WTC11 (cell line): ENCODE results near the gene CFAP299. TPM values are rescaled to one million over a fixed set of nuclear protein-coding genes. Genes with fewer than 3 reads are reported as not detected.

Source experiments
- ATAC-seq: fragments of 200-7000 bp; cut with Tn5 transposase; 2 replicates; pipeline ENCODE4 v1.10.0; 2021; ENCODE audit warnings: mild to moderate bottlenecking, moderate library complexity
- CTCF ChIA-PET: fragments of 300-600 bp; sonication (Branson Sonifier 250); formaldehyde crosslinking; loops from one replicate; lab custom pipeline; 2021; ENCODE audit warnings: antibody characterized with exemption; lab: Charles Lee
- POLR2A ChIA-PET: fragments of 350-600 bp; sonication (Branson Sonifier 250); formaldehyde crosslinking; loops from one replicate; lab custom pipeline; 2021; ENCODE audit warnings: antibody characterized with exemption; lab: Charles Lee
- DNase-seq: peaks from one replicate; pipeline ENCODE4 v3.0.0; 2021; ENCODE audit warnings: low spot score
- H3K27ac Mint-ChIP-seq: 2 replicates; pipeline ENCODE4 v1.8.0; 2021; ENCODE audit warnings: mixed read lengths
- H3K27me3 Mint-ChIP-seq: 2 replicates; pipeline ENCODE4 v1.8.0; 2021; ENCODE audit warnings: low read depth, mild to moderate bottlenecking, moderate library complexity, mixed read lengths
- H3K36me3 Mint-ChIP-seq: 2 replicates; pipeline ENCODE4 v1.8.0; 2021; ENCODE audit warnings: mixed read lengths
- H3K4me1 Mint-ChIP-seq: 2 replicates; pipeline ENCODE4 v1.8.0; 2022; ENCODE audit warnings: mixed read lengths
- H3K4me3 Mint-ChIP-seq: 2 replicates; pipeline ENCODE4 v1.8.0; 2021; ENCODE audit warnings: mild to moderate bottlenecking, moderate library complexity, mixed read lengths
- H3K9me3 Mint-ChIP-seq: 2 replicates; pipeline ENCODE4 v1.8.0; 2021; ENCODE audit warnings: mixed read lengths
- CDX4 ChIP-seq: fragments of 250-450 bp; sonication (Bioruptor Pico); IDR thresholded peaks from 2 replicates; pipeline ENCODE4 v1.9.0; 2021; ENCODE audit warnings: moderate library complexity, mild to moderate bottlenecking, inconsistent platforms, borderline replicate concordance
- E2F5 ChIP-seq: sonication (generic); formaldehyde crosslinking; IDR thresholded peaks from 2 replicates; pipeline ENCODE4 v1.8.1; 2022; ENCODE audit warnings: mild to moderate bottlenecking, moderate library complexity, missing genetic modification reagents
- FOXK1 ChIP-seq: sonication (generic); formaldehyde crosslinking; IDR thresholded peaks from 2 replicates; pipeline ENCODE4 v1.8.0; 2022; ENCODE audit warnings: mild to moderate bottlenecking, moderate library complexity, missing genetic modification reagents
- FOXP4 ChIP-seq: sonication (generic); formaldehyde crosslinking; IDR thresholded peaks from 2 replicates; pipeline ENCODE4 v1.8.0; 2022; ENCODE audit warnings: mild to moderate bottlenecking, missing genetic modification reagents
- GTF2I ChIP-seq: fragments of 250-450 bp; sonication (Bioruptor Pico); conservative IDR thresholded peaks from 2 replicates; pipeline ENCODE4 v1.4.0; 2021; ENCODE audit warnings: mild to moderate bottlenecking
- JAZF1 ChIP-seq: fragments of 250-450 bp; sonication (Bioruptor Pico); IDR thresholded peaks from 2 replicates; pipeline ENCODE4 v1.9.0; 2021; ENCODE audit warnings: moderate library complexity, mild to moderate bottlenecking, inconsistent platforms
- KAT7 ChIP-seq: sonication (generic); formaldehyde crosslinking; IDR thresholded peaks from 2 replicates; pipeline ENCODE4 v1.8.1; 2023; ENCODE audit warnings: missing genetic modification reagents, mild to moderate bottlenecking, borderline replicate concordance
- MAX ChIP-seq: sonication (generic); formaldehyde crosslinking; IDR thresholded peaks from 2 replicates; pipeline ENCODE4 v1.8.0; 2022; ENCODE audit warnings: mild to moderate bottlenecking, missing genetic modification reagents
- MXD4 ChIP-seq: fragments of 250-450 bp; sonication (Bioruptor Pico); IDR thresholded peaks from 2 replicates; pipeline ENCODE4 v1.8.0; 2021; ENCODE audit warnings: mild to moderate bottlenecking, moderate library complexity, borderline replicate concordance
- TP53 ChIP-seq: sonication (generic); formaldehyde crosslinking; IDR thresholded peaks from 2 replicates; pipeline ENCODE4 v1.8.1; 2023; ENCODE audit warnings: mild to moderate bottlenecking, missing genetic modification reagents
- ZNF219 ChIP-seq: sonication (generic); formaldehyde crosslinking; IDR thresholded peaks from 2 replicates; pipeline ENCODE4 v1.8.0; 2023; ENCODE audit warnings: missing genetic modification reagents, mild to moderate bottlenecking, borderline replicate concordance
- ZNF263 ChIP-seq: sonication (generic); formaldehyde crosslinking; IDR thresholded peaks from 2 replicates; pipeline ENCODE4 v1.8.1; 2022; ENCODE audit warnings: low read depth, mild to moderate bottlenecking, moderate library complexity, missing genetic modification reagents
- ZNF317 ChIP-seq: sonication (generic); formaldehyde crosslinking; IDR thresholded peaks from 2 replicates; pipeline ENCODE4 v1.8.1; 2023; ENCODE audit warnings: low read depth, mild to moderate bottlenecking, moderate library complexity, missing genetic modification reagents, borderline replicate concordance
- ZNF396 ChIP-seq: fragments of 250-450 bp; sonication (Bioruptor Pico); IDR thresholded peaks from 2 replicates; pipeline ENCODE4 v1.8.0; 2021; ENCODE audit warnings: mild to moderate bottlenecking, moderate library complexity, borderline replicate concordance
- total RNA-seq: library from RNA; stranded (reverse); gene quantifications from 3 replicates; pipeline ENCODE4 v1.2.3, GENCODE V29; 2021
- TF ChIP-seq, protein P1 (sequence below): fragments of 250-450 bp; sonication (Bioruptor Pico); IDR thresholded peaks from 2 replicates; pipeline ENCODE4 v2.1.2; 2022; ENCODE audit warnings: mild to moderate bottlenecking, moderate library complexity
- TF ChIP-seq, protein P2 (sequence below): fragments of 200-600 bp; IDR thresholded peaks from 2 replicates; pipeline ENCODE4 v1.8.0; 2022; ENCODE audit warnings: antibody characterized with exemption
- TF ChIP-seq, protein P3 (sequence below): sonication (generic); formaldehyde crosslinking; conservative IDR thresholded peaks from 2 replicates; pipeline ENCODE4 v1.8.1; 2023; ENCODE audit warnings: mild to moderate bottlenecking, low read depth, missing genetic modification reagents, moderate library complexity
- TF ChIP-seq, protein P4 (sequence below): sonication (generic); formaldehyde crosslinking; IDR thresholded peaks from 2 replicates; pipeline ENCODE4 v1.8.1; 2023; ENCODE audit warnings: mild to moderate bottlenecking, missing genetic modification reagents, moderate library complexity

CFAP299 gene
- total RNA-seq, 1 experiment from 2014 or later, result not detected

- Mint-ChIP-seq H3K36me3 (no peaks in the 10 kb centered on the region), H3K27ac (no peak overlapping the region), H3K9me3 (no peaks in the 10 kb centered on the region), H3K27me3 (no peaks in the 10 kb centered on the region), H3K4me3 (no peak overlapping the region), H3K4me1 (peaks cover 22% of the 10 kb centered on the region)
- POLR2A ChIA-PET, result no interaction called here
- DNase-seq (no peak), ATAC-seq (no peak)
- CTCF ChIA-PET, result no interaction called here
- TF ChIP-seq, protein P1, sequence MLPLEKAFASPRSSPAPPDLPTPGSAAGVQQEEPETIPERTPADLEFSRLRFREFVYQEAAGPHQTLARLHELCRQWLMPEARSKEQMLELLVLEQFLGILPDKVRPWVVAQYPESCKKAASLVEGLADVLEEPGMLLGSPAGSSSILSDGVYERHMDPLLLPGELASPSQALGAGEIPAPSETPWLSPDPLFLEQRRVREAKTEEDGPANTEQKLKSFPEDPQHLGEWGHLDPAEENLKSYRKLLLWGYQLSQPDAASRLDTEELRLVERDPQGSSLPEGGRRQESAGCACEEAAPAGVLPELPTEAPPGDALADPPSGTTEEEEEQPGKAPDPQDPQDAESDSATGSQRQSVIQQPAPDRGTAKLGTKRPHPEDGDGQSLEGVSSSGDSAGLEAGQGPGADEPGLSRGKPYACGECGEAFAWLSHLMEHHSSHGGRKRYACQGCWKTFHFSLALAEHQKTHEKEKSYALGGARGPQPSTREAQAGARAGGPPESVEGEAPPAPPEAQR, result no peak
- no peak for TF ChIP-seq MXD4
- TF ChIP-seq, protein P2, sequence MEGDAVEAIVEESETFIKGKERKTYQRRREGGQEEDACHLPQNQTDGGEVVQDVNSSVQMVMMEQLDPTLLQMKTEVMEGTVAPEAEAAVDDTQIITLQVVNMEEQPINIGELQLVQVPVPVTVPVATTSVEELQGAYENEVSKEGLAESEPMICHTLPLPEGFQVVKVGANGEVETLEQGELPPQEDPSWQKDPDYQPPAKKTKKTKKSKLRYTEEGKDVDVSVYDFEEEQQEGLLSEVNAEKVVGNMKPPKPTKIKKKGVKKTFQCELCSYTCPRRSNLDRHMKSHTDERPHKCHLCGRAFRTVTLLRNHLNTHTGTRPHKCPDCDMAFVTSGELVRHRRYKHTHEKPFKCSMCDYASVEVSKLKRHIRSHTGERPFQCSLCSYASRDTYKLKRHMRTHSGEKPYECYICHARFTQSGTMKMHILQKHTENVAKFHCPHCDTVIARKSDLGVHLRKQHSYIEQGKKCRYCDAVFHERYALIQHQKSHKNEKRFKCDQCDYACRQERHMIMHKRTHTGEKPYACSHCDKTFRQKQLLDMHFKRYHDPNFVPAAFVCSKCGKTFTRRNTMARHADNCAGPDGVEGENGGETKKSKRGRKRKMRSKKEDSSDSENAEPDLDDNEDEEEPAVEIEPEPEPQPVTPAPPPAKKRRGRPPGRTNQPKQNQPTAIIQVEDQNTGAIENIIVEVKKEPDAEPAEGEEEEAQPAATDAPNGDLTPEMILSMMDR, result no peak
- TF ChIP-seq GTF2I (CRISPR knock-in tag), result no peak
- no peak for TF ChIP-seq TP53
- no peak for TF ChIP-seq CDX4 (CRISPR knock-in tag)
Measured at GRCh38 chr4:80452055-80452454, 116.5 kb downstream of the CFAP299 start.

DNA sequence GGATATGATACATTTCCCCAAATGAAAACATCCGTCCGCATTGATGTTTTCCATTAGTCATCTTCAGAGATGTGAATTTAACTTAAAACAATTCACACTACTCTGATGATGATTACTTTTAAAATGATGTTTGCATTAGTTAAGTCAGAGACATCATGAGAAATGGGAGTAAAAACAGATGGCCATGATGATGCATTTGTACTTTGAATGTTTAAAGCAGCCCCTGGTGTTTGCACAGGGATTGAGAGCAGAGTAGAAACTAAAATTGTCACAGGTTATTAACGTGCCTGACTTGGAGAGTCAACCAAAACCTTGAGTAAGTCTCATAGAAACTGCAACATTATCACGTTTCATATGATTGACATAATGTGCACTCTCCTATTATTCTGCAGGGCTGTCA is 117.2 kb downstream of the CFAP299 start:
- no peaks in the 10 kb centered on the region for H3K9me3 Mint-ChIP-seq
- ATAC-seq (no peak), DNase-seq (no peak)
- TF ChIP-seq ZNF396 (CRISPR knock-in tag), result no peak
- no peak for TF ChIP-seq JAZF1
- TF ChIP-seq FOXP4, result no peak
- TF ChIP-seq FOXK1 (CRISPR knock-in tag), result no peak
- TF ChIP-seq, protein P3, sequence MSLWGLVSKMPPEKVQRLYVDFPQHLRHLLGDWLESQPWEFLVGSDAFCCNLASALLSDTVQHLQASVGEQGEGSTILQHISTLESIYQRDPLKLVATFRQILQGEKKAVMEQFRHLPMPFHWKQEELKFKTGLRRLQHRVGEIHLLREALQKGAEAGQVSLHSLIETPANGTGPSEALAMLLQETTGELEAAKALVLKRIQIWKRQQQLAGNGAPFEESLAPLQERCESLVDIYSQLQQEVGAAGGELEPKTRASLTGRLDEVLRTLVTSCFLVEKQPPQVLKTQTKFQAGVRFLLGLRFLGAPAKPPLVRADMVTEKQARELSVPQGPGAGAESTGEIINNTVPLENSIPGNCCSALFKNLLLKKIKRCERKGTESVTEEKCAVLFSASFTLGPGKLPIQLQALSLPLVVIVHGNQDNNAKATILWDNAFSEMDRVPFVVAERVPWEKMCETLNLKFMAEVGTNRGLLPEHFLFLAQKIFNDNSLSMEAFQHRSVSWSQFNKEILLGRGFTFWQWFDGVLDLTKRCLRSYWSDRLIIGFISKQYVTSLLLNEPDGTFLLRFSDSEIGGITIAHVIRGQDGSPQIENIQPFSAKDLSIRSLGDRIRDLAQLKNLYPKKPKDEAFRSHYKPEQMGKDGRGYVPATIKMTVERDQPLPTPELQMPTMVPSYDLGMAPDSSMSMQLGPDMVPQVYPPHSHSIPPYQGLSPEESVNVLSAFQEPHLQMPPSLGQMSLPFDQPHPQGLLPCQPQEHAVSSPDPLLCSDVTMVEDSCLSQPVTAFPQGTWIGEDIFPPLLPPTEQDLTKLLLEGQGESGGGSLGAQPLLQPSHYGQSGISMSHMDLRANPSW (CRISPR knock-in tag), result no peak
- no peak for TF ChIP-seq KAT7
- TF ChIP-seq ZNF263, result no peak
- TF ChIP-seq ZNF317 (CRISPR knock-in tag), result no peak
- TF ChIP-seq MAX (CRISPR knock-in tag), result no peak
- no peak for TF ChIP-seq E2F5
- TF ChIP-seq, protein P4, sequence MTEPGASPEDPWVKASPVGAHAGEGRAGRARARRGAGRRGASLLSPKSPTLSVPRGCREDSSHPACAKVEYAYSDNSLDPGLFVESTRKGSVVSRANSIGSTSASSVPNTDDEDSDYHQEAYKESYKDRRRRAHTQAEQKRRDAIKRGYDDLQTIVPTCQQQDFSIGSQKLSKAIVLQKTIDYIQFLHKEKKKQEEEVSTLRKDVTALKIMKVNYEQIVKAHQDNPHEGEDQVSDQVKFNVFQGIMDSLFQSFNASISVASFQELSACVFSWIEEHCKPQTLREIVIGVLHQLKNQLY (CRISPR knock-in tag), result no peak
- no peak for TF ChIP-seq ZNF219 (CRISPR knock-in tag)
- ChIA-PET CTCF (no interaction called here), POLR2A (no interaction called here)
- H3K4me3 Mint-ChIP-seq, result no peak overlapping the region
- H3K36me3 Mint-ChIP-seq, result no peaks in the 10 kb centered on the region
- H3K4me1 Mint-ChIP-seq, result peaks cover 22% of the 10 kb centered on the region
- no peaks in the 10 kb centered on the region for H3K27me3 Mint-ChIP-seq
- no peak overlapping the region for H3K27ac Mint-ChIP-seq
